SW480 (cell line): Measurements from ENCODE around the gene GARIN3.
"Not testable (repeated sequence)": the region's sequence is repeated elsewhere in the genome, so short reads cannot be mapped to it uniquely, and the experiment has no call there.

Source experiments
- DNase-seq: peaks from one replicate; pipeline ENCODE4 v3.0.0-alpha.2; 2016; ENCODE audit warnings: low spot score

The GARIN3 gene

DNA sequence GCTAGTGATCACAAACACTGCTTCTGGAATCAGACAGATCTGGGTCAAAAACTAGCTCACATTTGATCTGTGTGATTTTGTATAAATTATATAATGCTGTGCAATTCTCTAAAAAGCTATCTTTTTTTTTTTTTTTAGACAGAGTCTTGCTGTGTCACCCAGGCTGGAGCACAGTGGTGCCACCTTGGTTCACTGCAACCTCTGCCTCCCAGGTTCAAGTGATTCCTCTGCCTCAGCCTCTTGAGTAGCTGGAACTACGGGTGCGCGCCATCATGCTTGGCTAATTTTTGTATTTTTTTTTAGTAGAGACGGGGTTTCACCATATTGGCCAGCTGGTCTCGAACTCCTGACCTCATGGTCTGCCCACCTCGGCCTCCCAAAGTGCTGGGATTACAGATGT is 19.1 kb upstream of the GARIN3 start:
- not testable (repeated sequence) for DNase-seq

DNA sequence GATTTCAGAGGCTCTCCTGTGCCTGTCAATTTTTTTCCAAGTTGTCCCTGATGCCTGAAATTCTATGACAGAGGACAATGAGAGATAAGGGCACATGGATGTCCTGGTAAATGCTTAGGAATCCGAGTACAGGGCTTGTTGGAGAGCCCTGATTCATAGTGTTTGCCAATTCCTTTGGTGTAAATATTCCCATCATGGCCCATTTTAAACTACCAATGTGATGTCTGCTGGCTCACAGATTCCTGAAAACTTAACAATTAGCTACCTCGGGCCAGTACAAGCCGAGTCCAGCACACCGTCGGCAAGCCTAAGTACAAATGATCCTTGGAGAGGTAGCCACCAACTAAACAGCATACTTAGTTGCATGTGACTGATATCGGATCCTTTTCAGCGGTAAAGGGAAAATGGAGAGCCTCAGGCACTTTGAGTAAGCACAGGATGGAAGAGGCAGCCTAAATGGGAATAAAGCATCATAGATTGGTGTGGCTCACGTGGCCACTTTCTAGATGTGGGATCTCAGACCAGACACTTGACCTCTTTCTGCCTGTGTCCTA is 18.1 kb upstream of the GARIN3 start:
- DNase-seq = no peak

DNA sequence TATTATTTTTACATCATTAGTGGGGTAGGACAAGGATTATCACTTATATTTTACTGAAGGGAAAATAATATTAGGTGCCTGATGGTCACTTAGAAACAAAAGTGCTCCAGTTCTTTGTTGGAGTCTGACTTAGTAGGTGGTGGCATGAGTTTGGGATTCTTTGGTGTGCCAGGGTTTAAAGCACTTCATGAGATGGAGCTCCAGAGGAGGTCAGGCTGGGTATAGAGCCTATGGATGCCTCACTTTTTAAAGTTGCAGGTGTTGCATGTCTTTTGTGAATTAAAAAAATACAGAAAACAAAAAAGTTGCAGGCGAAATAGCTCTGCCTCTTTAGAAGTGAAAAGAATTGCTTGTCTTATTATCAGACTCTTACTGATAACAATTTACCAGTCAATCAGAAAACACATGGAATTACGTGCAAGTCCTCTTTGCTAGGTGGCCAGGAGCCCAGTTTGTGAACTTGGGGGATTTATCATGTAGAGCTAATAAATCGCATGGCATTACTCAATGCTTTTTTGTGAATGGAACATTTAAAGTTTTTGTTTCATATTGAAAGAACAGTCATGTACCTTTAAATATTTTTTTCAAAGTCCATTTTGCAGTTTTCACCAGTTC is 16.2 kb upstream of the GARIN3 start:
- DNase-seq = no peak

DNA sequence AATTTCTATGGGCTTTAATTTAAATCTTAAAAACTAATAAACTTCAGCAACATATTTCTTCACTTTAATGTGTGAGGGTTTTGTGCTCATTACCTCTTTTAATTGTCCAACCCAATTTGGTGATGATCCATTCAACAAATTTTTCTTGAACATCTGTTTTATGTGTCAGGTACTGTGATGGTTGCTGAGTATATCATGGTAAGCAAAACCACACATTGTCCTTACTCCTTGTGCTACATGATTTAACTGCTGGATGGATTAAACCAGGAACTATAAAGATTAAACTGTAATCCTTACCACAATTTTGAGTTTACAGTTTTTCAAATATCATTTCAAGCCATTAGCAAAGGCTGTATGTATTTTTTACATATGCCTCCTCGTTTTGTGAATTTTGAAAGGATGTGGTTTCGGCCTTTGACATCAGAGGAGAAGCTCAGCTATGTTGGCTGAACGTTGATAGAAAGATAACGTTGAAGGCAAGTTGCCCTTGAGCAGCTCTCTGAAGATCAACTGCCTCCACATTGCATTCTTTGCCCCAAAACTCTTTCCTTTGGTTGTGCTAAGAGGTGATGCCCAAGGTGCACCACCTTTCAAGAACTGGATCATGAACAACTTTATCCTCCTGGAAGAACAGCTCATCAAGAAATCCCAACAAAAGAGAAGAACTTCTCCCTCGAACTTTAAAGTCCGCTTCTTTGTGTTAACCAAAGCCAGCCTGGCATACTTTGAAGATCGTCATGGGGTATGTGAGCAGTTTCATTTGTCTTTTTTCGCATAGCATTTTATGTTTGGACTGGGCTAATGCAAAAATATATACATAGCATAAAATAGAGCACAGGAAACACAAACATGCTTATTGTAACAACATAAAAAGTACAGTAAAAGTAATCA is 14.6 kb upstream of the GARIN3 start, which contains the start of gene ITK:
ITK (plus strand) TSS at position 467 of the 891 bp plus-strand sequence; CDS start at position 605, 138 bp downstream.
- no peak for DNase-seq

DNA sequence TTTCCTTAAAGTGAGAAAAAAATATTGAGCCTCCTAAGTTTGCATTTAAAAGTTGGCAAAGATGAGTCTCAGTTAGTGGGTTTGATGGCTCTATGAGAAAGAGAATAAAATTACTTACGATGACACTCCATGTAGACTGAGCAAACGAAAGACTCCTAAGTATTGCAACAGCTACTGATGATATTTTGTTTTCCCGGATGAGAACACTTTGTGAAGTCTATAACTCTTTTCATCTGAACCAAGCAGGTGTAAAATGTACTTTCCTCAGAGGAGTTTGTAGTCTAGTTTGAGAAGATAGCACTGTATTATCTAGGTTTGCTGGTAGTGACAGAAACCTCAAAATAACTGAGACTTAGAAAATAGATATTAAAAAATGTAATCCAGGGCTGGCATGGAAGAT is 12.9 kb upstream of the GARIN3 start:
- DNase-seq = no peak

DNA sequence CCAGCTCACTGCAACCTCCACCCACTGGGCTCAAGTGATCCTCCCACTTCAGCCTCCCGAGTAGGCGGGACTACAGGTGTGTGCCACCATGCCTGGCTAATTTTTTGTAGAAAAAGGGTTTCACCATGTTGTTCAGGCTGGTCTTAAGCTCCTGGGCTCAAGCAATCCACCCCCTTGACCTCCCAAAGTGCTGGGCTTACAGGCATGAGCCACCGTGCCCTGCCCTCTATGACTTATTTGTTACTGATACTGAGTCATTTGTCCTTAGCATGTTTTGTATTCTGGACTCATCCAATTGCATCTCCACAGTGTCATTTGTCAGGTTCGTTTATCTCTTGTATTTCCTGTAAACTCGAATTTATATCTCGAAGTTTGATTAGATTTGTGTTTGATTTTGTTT is 11.9 kb upstream of the GARIN3 start:
- DNase-seq = no peak

DNA sequence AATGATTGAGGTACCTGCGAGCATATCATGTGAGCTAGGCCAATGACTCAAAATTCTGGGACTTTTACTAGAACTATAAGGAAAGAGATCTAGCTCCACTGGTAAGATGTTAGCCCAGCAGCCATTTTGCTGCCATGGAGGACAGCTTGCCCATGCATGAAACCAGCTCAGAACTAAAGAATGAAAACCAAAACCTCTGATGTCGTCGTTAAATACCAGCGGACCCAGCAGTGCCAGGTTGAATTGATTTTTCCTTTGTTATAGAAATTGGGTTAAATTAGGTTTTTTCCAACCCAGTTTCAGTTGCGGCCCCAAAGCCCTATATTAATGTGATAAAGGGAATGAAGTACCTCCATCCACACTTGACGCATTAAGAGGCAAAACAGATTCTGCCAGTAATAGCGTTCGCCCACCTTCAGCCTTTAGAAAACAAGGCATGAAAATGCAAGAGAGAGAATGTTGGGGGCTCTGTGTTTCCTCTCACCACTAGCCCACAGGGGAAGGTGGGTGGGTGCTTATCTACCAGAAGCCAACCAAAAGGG is 9.1 kb upstream of the GARIN3 start:
- DNase-seq = no peak

DNA sequence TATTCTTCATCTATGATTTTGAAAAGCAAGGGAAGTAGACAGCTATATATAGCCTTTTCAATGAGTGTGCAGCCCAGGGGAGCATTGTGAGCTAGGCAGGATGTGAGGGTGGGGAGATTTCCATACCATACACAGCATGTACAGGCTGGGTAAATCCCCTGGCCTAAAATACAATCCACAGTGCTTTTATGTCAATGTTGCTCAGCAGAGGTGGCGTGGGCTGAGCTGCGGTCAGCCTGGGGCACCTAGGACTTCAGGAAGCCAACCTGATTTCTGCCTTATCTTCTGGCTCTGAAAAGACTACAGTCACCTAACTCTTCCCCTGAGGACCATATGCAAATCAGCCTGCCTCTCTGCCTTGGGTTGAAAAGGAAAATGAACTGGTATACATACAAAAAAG is 6.3 kb upstream of the GARIN3 start:
- DNase-seq = no peak

DNA sequence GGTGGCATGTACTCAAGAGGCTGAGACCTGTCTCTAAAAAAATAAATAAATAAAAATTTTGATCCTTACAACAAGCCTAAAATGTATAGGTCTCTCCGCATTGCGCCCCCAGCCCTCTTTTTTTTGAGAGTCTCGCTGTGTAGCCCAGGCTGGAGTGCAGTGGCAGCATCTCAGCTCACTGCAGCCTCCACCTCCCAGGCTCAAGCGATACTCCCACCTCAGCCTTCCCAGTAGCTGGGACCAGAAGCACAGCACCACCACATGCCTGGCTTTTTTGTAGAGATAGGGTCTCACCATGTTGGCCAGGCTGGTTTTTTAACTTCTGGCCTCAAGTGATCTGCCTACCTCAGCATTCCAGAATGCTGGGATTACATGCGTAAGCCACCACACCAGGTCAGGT is 2.2 kb upstream of the GARIN3 start:
- no peak for DNase-seq

DNA sequence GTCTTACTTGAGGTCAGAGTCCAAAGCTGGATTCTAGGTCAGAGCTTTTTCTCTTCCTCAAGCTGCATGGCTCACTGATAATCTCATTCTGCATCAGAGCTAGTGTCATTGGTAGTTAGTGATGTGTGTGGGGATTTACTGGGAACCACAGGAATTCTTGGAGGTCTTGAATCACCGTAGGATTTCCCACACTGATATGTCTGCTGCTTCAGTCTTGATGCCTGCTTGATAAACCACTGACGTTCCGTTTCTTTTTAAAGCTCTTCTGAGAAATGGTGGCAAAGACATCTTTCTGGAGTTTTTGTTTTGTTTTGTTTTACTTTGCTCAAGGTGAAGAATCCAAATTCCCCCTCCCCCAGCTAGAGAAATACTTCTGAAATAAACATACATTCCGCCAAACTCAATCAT is 1.2 kb upstream of the GARIN3 start:
- DNase-seq = peak; percentile 46

DNA sequence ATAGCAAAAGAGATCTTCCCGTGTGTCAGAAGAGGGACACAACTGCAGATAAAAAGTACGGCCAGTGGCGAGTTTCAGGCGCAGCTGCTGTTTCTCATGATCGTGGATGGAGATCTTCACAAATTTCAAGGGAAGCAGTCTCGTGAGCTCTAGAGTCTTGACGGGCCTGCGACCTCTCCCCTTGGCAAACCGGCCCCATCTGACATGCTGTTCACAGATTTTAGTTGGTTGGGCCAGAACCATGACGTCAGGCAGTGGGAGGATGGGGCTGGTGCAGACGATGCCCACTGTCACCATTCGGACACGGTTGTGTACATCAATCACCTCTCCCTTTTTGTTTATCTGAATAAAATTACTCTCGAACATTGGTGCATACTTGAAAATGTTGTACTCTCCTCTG is 396 bp downstream of the GARIN3 start:
- DNase-seq = no peak

DNA sequence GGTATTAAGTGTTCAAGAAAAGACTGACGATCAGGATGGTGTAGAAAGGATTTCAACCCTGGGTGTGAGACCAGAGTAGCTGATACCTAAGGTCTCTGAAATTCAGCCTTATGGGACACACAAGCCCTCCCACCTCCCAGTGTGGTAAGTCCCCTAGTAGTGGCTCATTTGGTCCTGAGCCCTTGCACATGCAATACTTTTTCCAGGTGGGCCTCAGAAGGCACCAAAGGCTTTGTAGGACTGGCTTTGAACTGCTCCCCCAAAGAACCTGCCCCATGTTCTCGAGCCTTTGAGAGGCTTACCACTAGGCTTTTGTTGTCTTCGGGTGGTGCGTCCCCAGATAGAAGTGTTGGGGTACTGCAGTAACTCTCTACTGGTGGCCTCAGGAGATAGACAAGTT is 803 bp downstream of the GARIN3 start:
- no peak for DNase-seq

DNA sequence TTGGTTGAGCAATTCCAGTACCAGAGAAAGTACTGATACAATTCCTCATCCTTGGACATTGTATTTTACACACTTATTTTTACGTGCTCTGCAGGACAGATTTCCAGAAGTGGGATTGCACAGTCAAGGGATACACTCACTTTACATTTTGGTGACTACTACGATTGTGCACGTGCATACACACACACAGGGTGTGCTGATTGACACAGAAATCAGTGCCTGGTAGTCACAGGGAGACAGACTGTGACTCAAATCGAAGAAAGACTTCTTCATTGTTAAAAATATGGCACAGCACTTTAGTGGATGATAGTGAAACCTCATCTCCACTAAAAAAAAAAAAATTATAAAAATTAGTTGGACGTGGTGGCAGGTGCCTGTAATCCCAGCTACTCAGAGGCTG is 1.5 kb downstream of the GARIN3 start:
- no peak for DNase-seq

DNA sequence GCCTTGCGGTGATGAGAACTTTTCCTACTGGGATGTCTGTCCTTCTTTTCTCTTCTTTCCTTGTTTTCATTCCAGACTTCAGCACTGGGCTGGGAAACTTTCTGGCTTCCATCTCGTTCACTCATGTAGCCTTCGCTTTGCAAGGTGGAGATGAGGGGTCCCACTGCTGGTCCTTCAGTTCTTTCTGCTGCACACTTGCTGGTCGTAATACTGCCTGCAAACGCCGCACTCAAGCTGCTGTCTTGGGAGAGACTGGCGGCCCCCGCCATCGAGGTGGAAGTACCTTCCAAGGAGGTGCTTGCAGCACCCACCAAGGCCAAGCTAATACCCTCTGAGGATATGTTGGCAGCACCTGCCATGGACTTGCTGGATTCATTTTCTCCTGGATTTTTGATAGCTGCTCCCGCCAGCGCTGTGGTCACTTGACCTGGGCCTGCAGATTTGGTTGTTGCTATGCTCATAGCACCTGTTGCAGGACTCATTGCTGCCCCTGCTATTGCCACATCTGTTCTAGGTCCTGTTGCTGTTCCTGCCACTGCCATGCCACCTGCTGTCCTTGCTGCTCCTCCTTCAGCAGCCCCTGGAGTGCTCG is 3.0 kb downstream of the GARIN3 start:
- DNase-seq = no peak

DNA sequence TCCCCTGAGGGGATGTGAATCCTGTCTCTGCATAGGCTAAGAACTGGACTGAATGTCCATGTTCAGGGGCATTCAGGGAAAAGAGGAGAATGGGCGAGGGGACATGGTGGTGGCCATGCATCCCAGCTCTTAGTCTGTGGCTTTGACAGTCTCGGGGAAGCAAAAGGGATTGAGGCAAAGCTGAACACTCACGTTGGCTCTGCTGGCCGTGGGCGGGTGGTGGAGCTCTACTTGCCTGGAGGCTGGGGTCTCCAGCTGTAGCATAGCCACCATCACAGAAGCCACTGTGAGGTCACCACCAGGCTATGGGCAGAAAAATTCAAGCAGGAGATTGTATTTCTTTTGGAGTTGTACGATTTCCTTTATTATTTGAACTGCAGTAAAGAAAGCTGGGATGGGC is 4.1 kb downstream of the GARIN3 start:
- DNase-seq = no peak

DNA sequence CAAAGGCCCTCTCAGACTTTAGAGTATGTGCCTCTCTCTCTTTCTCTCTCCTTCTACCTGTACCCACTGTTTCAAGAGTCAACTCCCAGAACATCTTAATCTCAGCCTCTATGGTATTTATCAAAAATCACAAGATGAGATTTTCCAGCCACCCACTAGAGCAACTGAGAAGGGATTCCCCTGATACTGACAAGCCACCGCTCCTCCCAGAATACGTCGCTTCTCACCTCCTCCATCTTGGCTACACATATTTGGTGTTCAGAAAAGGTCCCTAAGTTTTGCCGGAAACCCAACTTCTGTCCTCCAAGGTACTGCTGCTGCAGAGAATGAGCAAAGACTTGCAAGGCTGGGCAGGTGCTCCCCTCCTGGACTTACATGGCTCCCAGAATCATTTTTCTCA is 6.1 kb downstream of the GARIN3 start:
- DNase-seq = no peak

DNA sequence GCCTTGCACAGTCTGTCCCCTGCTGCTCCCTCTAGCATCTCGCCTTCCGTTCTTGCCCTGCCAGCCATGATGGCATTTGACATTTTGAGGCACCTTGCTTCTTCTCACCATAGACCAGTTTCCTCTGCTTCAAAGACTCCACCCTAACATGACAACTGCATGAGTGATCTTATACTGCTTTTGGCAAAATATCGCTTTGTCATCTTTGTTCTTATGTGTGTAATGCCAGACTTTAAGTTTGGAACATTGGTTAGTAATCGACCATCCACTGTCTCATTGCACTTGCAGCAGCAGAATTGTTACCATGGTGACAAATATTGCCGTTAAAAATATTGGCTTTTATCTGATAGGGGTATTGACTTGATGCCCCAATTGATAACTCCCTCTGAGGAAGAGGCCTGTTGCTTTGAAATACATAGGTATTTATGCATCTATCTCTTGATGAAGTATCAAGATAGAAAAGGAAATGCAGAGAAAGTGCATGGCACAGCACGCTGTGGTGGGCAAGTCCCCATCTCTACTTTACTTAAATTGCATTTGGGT is 6.8 kb downstream of the GARIN3 start:
- DNase-seq = no peak

DNA sequence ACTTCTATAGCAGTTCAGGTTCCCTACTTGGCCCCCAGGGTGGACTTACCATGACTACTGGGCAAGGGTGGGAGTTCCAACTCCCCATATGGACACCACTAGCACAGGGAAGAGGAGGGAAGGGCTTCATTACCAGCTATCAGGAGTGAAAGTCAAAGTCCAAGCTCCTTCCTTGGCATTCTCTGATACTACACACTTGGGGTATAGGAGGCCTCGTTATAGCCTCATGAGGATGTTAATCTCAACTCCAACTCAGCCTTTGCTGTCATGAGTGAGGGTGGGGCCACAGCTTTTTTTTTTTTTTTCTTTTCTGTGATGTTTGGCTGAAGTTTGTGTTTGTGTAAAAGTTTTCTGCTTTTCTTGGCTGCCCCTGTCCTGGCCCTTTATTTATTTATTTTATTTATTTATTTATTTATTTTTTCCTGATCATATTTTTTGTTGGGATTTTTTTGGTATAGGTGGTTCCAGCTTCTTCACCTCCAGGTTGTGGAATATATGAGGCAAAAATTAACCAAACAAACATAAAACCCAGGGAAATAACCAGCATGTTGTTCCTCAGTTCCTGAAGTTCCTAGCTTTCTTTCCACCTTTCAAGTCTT is 8.7 kb downstream of the GARIN3 start:
- DNase-seq = no peak

DNA sequence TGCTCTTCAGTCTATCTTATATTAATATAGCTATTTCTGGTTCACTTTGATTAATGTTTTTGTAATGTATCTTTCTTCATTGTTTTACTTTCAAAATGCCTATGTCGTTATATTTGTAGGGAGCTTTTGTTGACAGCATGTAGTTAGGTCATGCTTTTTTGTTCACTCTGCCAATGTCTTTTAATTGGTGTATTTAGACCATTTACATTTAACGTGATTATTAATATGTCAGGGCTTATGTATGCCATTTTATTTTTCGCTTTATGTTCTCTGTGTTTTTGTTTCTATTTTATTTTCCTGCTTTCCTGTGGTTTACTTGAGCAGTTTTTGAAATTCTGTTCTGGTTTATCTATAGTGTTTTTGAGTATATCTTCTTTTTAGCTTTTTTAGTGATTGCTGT is 10.8 kb downstream of the GARIN3 start:
- DNase-seq = no peak

DNA sequence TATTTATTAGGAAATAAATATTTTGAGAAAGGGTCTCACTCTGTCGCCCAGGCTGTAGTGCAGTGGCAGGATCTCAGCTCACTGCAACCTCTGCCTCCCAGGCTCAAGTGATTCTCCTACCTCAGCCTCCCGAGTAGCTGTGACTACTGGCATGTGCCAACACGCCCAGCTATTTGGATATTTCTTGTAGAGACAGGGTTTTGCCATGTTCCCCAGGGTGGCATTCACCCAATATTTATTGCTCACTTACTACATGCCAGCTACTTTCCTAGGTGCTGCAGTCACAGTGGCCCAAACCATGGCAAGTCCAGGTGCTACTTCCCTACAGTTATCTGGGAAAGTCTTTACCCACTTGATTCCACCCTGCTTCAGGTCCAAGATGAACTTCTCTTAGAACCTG is 15.1 kb downstream of the GARIN3 start:
- no peak for DNase-seq

DNA sequence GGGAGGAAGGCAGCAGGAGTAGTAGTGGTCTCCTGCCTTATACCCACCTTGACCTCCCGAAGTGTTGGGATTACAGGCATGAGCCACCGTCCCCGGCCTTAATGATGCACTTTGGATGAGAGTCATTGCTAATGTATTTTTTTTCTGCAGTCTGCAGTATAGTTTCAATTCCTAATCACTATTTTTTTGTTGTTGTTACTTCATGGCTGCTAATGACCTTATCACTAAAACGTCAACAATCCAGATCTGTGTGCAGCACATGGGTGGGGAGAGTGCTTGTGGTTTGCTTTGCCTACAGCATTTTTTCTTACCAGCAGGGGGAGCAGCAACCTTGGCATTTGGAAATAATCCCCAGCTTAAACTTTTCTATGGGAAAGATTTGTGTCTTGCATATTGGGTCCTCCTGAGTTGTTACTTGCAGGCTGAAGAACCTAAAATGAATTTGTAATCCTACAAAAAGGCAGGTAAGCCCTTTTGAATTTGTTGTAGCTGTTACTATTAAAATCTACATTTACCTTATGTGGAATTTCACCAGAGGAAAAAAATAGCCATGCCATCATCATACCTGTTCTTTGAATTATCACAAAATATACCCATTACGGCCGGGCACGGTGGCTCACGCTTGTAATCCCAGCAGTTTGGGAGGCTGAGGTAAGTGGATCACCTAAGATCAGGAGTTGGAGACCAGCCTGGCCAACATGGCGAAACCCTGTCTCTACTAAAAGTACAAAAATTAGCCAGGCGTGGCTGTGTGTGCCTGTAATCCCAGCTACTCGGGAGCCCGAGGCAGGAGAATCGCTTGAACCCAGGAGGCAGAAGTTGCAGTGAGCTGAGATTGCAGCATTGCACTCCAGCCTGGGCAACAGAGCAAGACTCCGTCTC is 17.1 kb downstream of the GARIN3 start:
- peak; percentile 62 for DNase-seq
